RKO (cell line): ENCODE results near the gene SRSF6.
A peak's percentile ranks its signal among the peaks of the same experiment; 100 is the strongest.
"Not testable (repeated sequence)": the region's sequence is repeated elsewhere in the genome, so short reads cannot be mapped to it uniquely, and the experiment has no call there.

Experiments used
- DNase-seq: peaks from one replicate; pipeline ENCODE4 v3.0.0-alpha.2; 2016; ENCODE audit warnings: low spot score

SRSF6 gene

GRCh38 chr20:43448748-43449535, 8.8 kb upstream of the SRSF6 start:
- peak; percentile 68 for DNase-seq

GRCh38 chr20:43450841-43451799, 6.6 kb upstream of the SRSF6 start:
- no peak for DNase-seq

- DNase-seq: no peak
Measured at GRCh38 chr20:43452404-43453126, 5.1 kb upstream of the SRSF6 start.

- DNase-seq: not testable (repeated sequence)
Measured at GRCh38 chr20:43456252-43456651, 1.4 kb upstream of the SRSF6 start.

- peak; percentile 94 for DNase-seq
Measured at GRCh38 chr20:43456809-43457639, 672 bp upstream of the SRSF6 start.

GRCh38 chr20:43458422-43458924, 777 bp downstream of the SRSF6 start:
- DNase-seq: no peak

GRCh38 chr20:43459022-43459942, 1.6 kb downstream of the SRSF6 start:
- peak; percentile 75 for DNase-seq

GRCh38 chr20:43460172-43460829, 2.6 kb downstream of the SRSF6 start:
- DNase-seq: no peak

- no peak for DNase-seq
Measured at GRCh38 chr20:43460830-43461200, 3.1 kb downstream of the SRSF6 start.

- DNase-seq: no peak
Measured at GRCh38 chr20:43461894-43462659, 4.4 kb downstream of the SRSF6 start.

- DNase-seq: no peak
Measured at GRCh38 chr20:43462660-43463526, 5.2 kb downstream of the SRSF6 start.

- no peak for DNase-seq
Measured at GRCh38 chr20:43463527-43464218, 6.0 kb downstream of the SRSF6 start.

GRCh38 chr20:43464219-43464790, 6.6 kb downstream of the SRSF6 start:
- DNase-seq: no peak

GRCh38 chr20:43465625-43465943, 7.9 kb downstream of the SRSF6 start:
- DNase-seq: no peak

- no peak for DNase-seq
Measured at GRCh38 chr20:43467589-43467988, 9.9 kb downstream of the SRSF6 start.

GRCh38 chr20:43472671-43473380, 15.1 kb downstream of the SRSF6 start:
- no peak for DNase-seq

- no peak for DNase-seq
Measured at GRCh38 chr20:43473381-43473704, 15.6 kb downstream of the SRSF6 start.
